Keratinocyte (primary cell): ENCODE data around the gene DENND2A.
"Not testable (repeated sequence)": the region's sequence is repeated elsewhere in the genome, so short reads cannot be mapped to it uniquely, and the experiment has no call there.

Source experiments
- CTCF ChIP-seq, 3 experiments: IDR thresholded peaks in 1 of 3; conservative IDR thresholded peaks in 1 of 3; optimal IDR thresholded peaks in 1 of 3; 2 replicates in 2 of 3; 3 replicates in 1 of 3; pipeline versions ENCODE3 to v1.5.1; 2011; ENCODE audit warnings: low read length in 3 of 3, mild to moderate bottlenecking in 3 of 3, moderate library complexity in 2 of 3, control low read depth in 1 of 3, inconsistent platforms in 1 of 3; ENCODE audit not compliant: insufficient read depth in 2 of 3; ENCODE audit errors: extremely low read depth in 1 of 3
- EZH2 ChIP-seq: IDR thresholded peaks from one replicate; pipeline ENCODE4 v1.6.1; 2012; ENCODE audit warnings: inconsistent platforms, mild to moderate bottlenecking, low read length, moderate library complexity

GRCh38 chr7:140625192-140625558, 15.4 kb downstream of the DENND2A start:
- TF ChIP-seq CTCF (optimal IDR thresholded peaks at IDR 0.05 in 1 of 3, IDR thresholded peaks at IDR 0.05 in 1 of 3, conservative IDR thresholded peaks at IDR 0.05 in 1 of 3; ENCODE audit: extremely low read depth in 1 of 3, insufficient read depth in 2 of 3, low read length in 3 of 3); EZH2: not testable (repeated sequence)
